Keratinocyte (primary cell): ENCODE data around the gene LRBA. TPM values are rescaled to one million over a fixed set of nuclear protein-coding genes. Genes with fewer than 3 reads are reported as not detected.

ENCODE experiments used
- DNase-seq: peaks from one replicate; pipeline ENCODE4 v3.0.0-alpha.2; 2011; ENCODE audit warnings: low read depth, missing footprints, low spot score
- FAIRE-seq: peaks from 2 replicates; lab custom pipeline; 2011; peaks lifted over from hg19 to GRCh38; lab: Jason Lieb, UNC
- H2AFZ ChIP-seq: 2 replicates; pipeline ENCODE4 v1.6.0; 2012; ENCODE audit warnings: low read length, control low read depth, inconsistent platforms; ENCODE audit not compliant: control insufficient read depth
- H3K27ac ChIP-seq: 2 replicates; pipeline ENCODE4 v1.5.1; 2011; ENCODE audit warnings: low read length; ENCODE audit not compliant: control insufficient read depth, insufficient read depth
- H3K27me3 ChIP-seq: 3 replicates; pipeline ENCODE4 v1.6.0; 2011; ENCODE audit warnings: low read length; ENCODE audit not compliant: control insufficient read depth, insufficient read depth; ENCODE audit errors: extremely low read depth
- H3K36me3 ChIP-seq, 2 experiments: 2 replicates in 1 of 2; 3 replicates in 1 of 2; pipeline ENCODE4 v1.5.1; 2011; ENCODE audit warnings: low read length in 2 of 2, mild to moderate bottlenecking in 1 of 2; ENCODE audit not compliant: control insufficient read depth in 2 of 2, insufficient read depth in 2 of 2; ENCODE audit errors: extremely low read depth in 1 of 2
- H3K4me1 ChIP-seq: 3 replicates; pipeline ENCODE4 v1.5.1; 2011; ENCODE audit warnings: low read length; ENCODE audit not compliant: control insufficient read depth, insufficient read depth; ENCODE audit errors: extremely low read depth
- H3K4me2 ChIP-seq: 3 replicates; pipeline ENCODE4 v1.6.0; 2011; ENCODE audit warnings: low read depth, low read length; ENCODE audit not compliant: control insufficient read depth, insufficient read depth; ENCODE audit errors: extremely low read depth
- H3K4me3 ChIP-seq, 3 experiments: fragments of 200-600 bp in 1 of 3; sonication (generic) in 1 of 3; 2 replicates in 2 of 3; 3 replicates in 1 of 3; pipeline ENCODE4 v1.5.1; 2011 to 2016; ENCODE audit warnings: low read length in 3 of 3, mild to moderate bottlenecking in 3 of 3, control low read depth in 2 of 3, inconsistent platforms in 1 of 3, low read depth in 1 of 3, mixed read lengths in 1 of 3, mixed run types in 1 of 3, moderate library complexity in 1 of 3; ENCODE audit not compliant: control insufficient read depth in 2 of 3, insufficient read depth in 2 of 3; ENCODE audit errors: extremely low read depth in 1 of 3
- H3K79me2 ChIP-seq: 2 replicates; pipeline ENCODE4 v1.6.0; 2012; ENCODE audit warnings: low read length; ENCODE audit not compliant: control insufficient read depth, insufficient read depth
- H3K9ac ChIP-seq: 3 replicates; pipeline ENCODE4 v1.6.0; 2011; ENCODE audit warnings: low read length; ENCODE audit not compliant: control insufficient read depth, insufficient read depth; ENCODE audit errors: extremely low read depth
- H3K9me1 ChIP-seq: 3 replicates; pipeline ENCODE4 v1.6.0; 2011; ENCODE audit warnings: low read length; ENCODE audit not compliant: control insufficient read depth, insufficient read depth; ENCODE audit errors: extremely low read depth
- H3K9me3 ChIP-seq: 2 replicates; pipeline ENCODE4 v1.5.1; 2012; ENCODE audit warnings: low read depth, low read length; ENCODE audit not compliant: control insufficient read depth
- H4K20me1 ChIP-seq: 3 replicates; pipeline ENCODE4 v1.6.0; 2011; ENCODE audit warnings: low read length; ENCODE audit not compliant: control insufficient read depth, insufficient read depth; ENCODE audit errors: extremely low read depth
- EZH2 ChIP-seq: IDR thresholded peaks from one replicate; pipeline ENCODE4 v1.6.1; 2012; ENCODE audit warnings: inconsistent platforms, mild to moderate bottlenecking, low read length, moderate library complexity
- dilution Hi-C: fragments of 300-500 bp; cut with MboI; formaldehyde crosslinking; loops from one replicate; pipeline ENCODE4 v1.7.0; 2020; ENCODE audit warnings: low sequenced_read_pairs; ENCODE audit not compliant: extremely low pct_ligation_motif_present
- polyA plus RNA-seq, 5 experiments: library from polyadenylated mRNA; depleted of rRNA in 3 of 5; stranded (reverse) in 3 of 5; stranded (forward) in 1 of 5; unstranded in 1 of 5; fragments of >200 nt; gene quantifications; 1 replicate in 1 of 5; 2 replicates in 3 of 5; 3 replicates in 1 of 5; pipeline versions ENCODE4 v1.2.1 to v1.2.3, GENCODE V29; 2011 to 2012; ENCODE audit warnings: missing spikeins in 2 of 5, low read depth in 1 of 5, low replicate concordance in 1 of 5
- TF ChIP-seq, protein P1 (sequence below), 3 experiments: IDR thresholded peaks in 1 of 3; conservative IDR thresholded peaks in 1 of 3; optimal IDR thresholded peaks in 1 of 3; 2 replicates in 2 of 3; 3 replicates in 1 of 3; pipeline versions ENCODE3 to v1.5.1; 2011; ENCODE audit warnings: low read length in 3 of 3, mild to moderate bottlenecking in 3 of 3, moderate library complexity in 2 of 3, control low read depth in 1 of 3, inconsistent platforms in 1 of 3; ENCODE audit not compliant: insufficient read depth in 2 of 3; ENCODE audit errors: extremely low read depth in 1 of 3

LRBA gene
- polyA plus RNA-seq, 1 donor (not counting 4 experiments of a cell fraction or from before 2014, with no cell fraction given): 35.6 TPM

DNA sequence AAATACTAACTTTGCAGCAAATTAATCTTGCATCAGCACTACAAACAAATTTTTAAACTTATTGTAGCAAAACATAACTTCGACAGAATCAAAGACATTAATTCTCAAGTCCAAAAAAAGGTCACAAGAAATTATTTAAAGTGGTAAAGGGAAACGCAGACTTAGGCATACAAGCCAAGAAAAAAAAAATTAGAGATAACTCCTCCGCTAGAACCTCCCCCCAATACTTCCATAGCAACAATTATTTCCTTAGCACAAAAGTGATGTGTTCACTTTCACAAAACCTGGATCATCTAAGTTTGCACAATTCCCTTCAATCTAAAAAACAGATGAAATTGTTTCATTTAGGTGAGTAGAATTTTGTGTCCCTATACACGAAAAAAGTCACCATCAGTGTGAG is 1.1 kb downstream of the LRBA start:
- Histone ChIP-seq H3K9ac (peak overlapping the region; percentile 95), H3K4me1 (peaks cover 7% of the 10 kb centered on the region), H3K9me3 (no peaks in the 10 kb centered on the region), H4K20me1 (no peaks in the 10 kb centered on the region), H3K4me2 (peak overlapping the region; percentile 95), H3K79me2 (peaks cover 55% of the 10 kb centered on the region), H3K27me3 (no peaks in the 10 kb centered on the region), H3K27ac (peak overlapping the region; percentile 91), H3K36me3 (no peaks in the 10 kb centered on the region), H2AFZ (no peak overlapping the region), H3K4me3 (peak overlapping the region; percentile 93 to 99 (median 95)), H3K9me1 (no peaks in the 10 kb centered on the region)
- dilution Hi-C loops: no loop called here
- DNase-seq (no peak), FAIRE-seq (no peak)
- TF ChIP-seq EZH2: no peak

DNA sequence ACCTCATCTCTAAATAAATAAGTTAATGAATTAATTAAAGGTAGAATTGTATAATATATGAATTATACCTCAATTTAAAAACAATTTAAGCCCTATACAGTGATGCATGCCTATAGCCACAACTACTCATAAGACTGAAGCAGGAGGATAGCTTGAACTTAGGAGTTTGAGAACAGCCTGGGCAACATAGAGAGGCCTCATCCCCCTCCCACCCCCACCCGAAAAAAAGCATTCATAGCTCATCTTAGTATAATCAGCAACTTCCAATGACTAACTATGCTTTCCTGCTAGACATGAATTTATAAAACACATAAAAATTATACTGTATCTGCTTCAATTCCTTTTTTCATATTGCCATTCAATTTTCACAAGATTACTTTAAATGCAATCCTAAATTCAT is 1.6 kb downstream of the LRBA start:
- no peaks in the 10 kb centered on the region for H3K9me3 ChIP-seq
- peaks cover 58% of the 10 kb centered on the region for H3K79me2 ChIP-seq
- no peaks in the 10 kb centered on the region for H3K36me3 ChIP-seq
- no peak for DNase-seq
- H3K4me1 ChIP-seq: peaks cover 7% of the 10 kb centered on the region
- no peaks in the 10 kb centered on the region for H3K9me1 ChIP-seq
- no peak for TF ChIP-seq EZH2
- TF ChIP-seq, protein P1, sequence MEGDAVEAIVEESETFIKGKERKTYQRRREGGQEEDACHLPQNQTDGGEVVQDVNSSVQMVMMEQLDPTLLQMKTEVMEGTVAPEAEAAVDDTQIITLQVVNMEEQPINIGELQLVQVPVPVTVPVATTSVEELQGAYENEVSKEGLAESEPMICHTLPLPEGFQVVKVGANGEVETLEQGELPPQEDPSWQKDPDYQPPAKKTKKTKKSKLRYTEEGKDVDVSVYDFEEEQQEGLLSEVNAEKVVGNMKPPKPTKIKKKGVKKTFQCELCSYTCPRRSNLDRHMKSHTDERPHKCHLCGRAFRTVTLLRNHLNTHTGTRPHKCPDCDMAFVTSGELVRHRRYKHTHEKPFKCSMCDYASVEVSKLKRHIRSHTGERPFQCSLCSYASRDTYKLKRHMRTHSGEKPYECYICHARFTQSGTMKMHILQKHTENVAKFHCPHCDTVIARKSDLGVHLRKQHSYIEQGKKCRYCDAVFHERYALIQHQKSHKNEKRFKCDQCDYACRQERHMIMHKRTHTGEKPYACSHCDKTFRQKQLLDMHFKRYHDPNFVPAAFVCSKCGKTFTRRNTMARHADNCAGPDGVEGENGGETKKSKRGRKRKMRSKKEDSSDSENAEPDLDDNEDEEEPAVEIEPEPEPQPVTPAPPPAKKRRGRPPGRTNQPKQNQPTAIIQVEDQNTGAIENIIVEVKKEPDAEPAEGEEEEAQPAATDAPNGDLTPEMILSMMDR (optimal IDR thresholded peaks at IDR 0.05 in 1 of 3, IDR thresholded peaks at IDR 0.05 in 1 of 3, conservative IDR thresholded peaks at IDR 0.05 in 1 of 3; ENCODE audit: extremely low read depth in 1 of 3, insufficient read depth in 2 of 3, low read length in 3 of 3): no peak
- H3K4me3 ChIP-seq: peak overlapping the region; percentile 93 to 99 (median 95)
- H2AFZ ChIP-seq: no peak overlapping the region
- peak overlapping the region; percentile 91 for H3K27ac ChIP-seq
- dilution Hi-C loops: no loop called here
- H3K27me3 ChIP-seq: no peaks in the 10 kb centered on the region
- peak overlapping the region; percentile 95 for H3K4me2 ChIP-seq
- FAIRE-seq: no peak
- H4K20me1 ChIP-seq: no peaks in the 10 kb centered on the region
- H3K9ac ChIP-seq: peak overlapping the region; percentile 95

DNA sequence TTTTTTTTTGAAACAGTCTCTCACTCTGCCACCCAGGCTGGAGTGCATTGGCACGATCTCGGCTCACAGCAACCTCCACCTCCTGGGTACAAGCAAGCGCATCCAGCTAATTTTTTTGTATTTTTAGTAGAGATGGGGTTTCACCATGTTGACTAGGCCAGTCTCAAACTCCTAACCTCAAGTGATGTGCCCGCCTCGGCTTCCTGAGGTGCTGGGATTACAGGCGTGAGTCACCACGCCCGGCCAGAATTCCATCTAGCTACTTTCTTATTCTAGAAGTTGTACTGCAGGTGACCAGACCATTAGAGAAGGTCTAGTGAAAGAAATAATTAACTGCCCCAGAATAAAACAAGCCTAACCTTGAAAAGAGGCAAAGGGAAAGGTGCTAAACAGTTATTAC is 2.3 kb downstream of the LRBA start:
- Histone ChIP-seq H3K27ac (peak overlapping the region; percentile 91), H4K20me1 (no peaks in the 10 kb centered on the region), H3K9ac (peak overlapping the region; percentile 95), H3K79me2 (peaks cover 62% of the 10 kb centered on the region), H3K4me3 (peak overlapping the region; percentile 93 to 99 (median 95)), H3K9me1 (no peaks in the 10 kb centered on the region), H3K9me3 (no peaks in the 10 kb centered on the region), H3K36me3 (no peaks in the 10 kb centered on the region), H3K4me2 (peak overlapping the region; percentile 95), H2AFZ (no peak overlapping the region), H3K4me1 (peaks cover 7% of the 10 kb centered on the region), H3K27me3 (no peaks in the 10 kb centered on the region)
- dilution Hi-C loops: no loop called here
- FAIRE-seq (no peak), DNase-seq (no peak)
- no peak for TF ChIP-seq EZH2
- TF ChIP-seq, protein P1 (optimal IDR thresholded peaks at IDR 0.05 in 1 of 3, IDR thresholded peaks at IDR 0.05 in 1 of 3, conservative IDR thresholded peaks at IDR 0.05 in 1 of 3; ENCODE audit: extremely low read depth in 1 of 3, insufficient read depth in 2 of 3, low read length in 3 of 3): no peak
